H1 (cell line): ENCODE data around the gene CLIP4. TPM values are rescaled to one million over a fixed set of nuclear protein-coding genes. Genes with fewer than 3 reads are reported as not detected.

Source experiments
- CTCF ChIA-PET: fragments of 300-600 bp; sonication (Branson Sonifier 250); formaldehyde crosslinking; loops from one replicate; lab custom pipeline; 2021; ENCODE audit not compliant: partially characterized antibody; lab: Charles Lee
- POLR2A ChIA-PET: fragments of 300-600 bp; sonication (Branson Sonifier 250); formaldehyde crosslinking; loops from one replicate; lab custom pipeline; 2021; ENCODE audit warnings: inconsistent platforms; ENCODE audit not compliant: partially characterized antibody; lab: Charles Lee
- DNase-seq, 2 experiments: peaks; one replicate each; pipeline versions ENCODE4 v3.0.0 to v3.0.0-alpha.2; 2010 to 2022; ENCODE audit warnings: low spot score in 2 of 2, low read depth in 1 of 2, mixed read lengths in 1 of 2
- FAIRE-seq: peaks from 2 replicates; lab custom pipeline; 2011; peaks lifted over from hg19 to GRCh38; lab: Jason Lieb, UNC
- H2AFZ ChIP-seq: 2 replicates; pipeline ENCODE4 v1.8.1; 2012; ENCODE audit warnings: low read length, inconsistent platforms
- H2AK5ac ChIP-seq: 2 replicates; pipeline ENCODE4 v1.6.1; 2013; ENCODE audit warnings: low read depth, low read length
- H2BK120ac ChIP-seq: replicated peaks from 2 replicates; pipeline ENCODE3; 2013; ENCODE audit warnings: low read depth, low read length, inconsistent platforms
- H2BK12ac ChIP-seq: 2 replicates; pipeline ENCODE4 v1.6.1; 2013; ENCODE audit warnings: low read depth, low read length
- H2BK15ac ChIP-seq: 2 replicates; pipeline ENCODE4 v1.6.1; 2013; ENCODE audit warnings: low read length
- H2BK20ac ChIP-seq: 2 replicates; pipeline ENCODE4 v1.6.1; 2013; ENCODE audit warnings: low read length
- H2BK5ac ChIP-seq: 2 replicates; pipeline ENCODE4 v1.6.1; 2013; ENCODE audit warnings: low read depth, low read length
- H3K14ac ChIP-seq: 2 replicates; pipeline ENCODE4 v1.6.1; 2013; ENCODE audit warnings: inconsistent platforms; ENCODE audit not compliant: insufficient read length
- H3K18ac ChIP-seq: 2 replicates; pipeline ENCODE4 v1.6.1; 2013; ENCODE audit warnings: low read length; ENCODE audit errors: extremely low read depth
- H3K23ac ChIP-seq: 2 replicates; pipeline ENCODE4 v1.6.1; 2013; ENCODE audit warnings: inconsistent platforms; ENCODE audit not compliant: insufficient read length
- H3K23me2 ChIP-seq: 2 replicates; pipeline ENCODE4 v1.6.1; 2013; ENCODE audit warnings: low read depth, low read length
- H3K27ac ChIP-seq: 2 replicates; pipeline ENCODE4 v1.6.1; 2011; ENCODE audit warnings: low read depth, low read length, inconsistent platforms
- H3K27me3 ChIP-seq, 4 experiments: replicated peaks in 1 of 4; 1 replicate in 1 of 4; 2 replicates in 3 of 4; pipeline versions ENCODE4 v1.6.1 to v1.8.1; 2011 to 2013; ENCODE audit warnings: low read length in 3 of 4, mild to moderate bottlenecking in 3 of 4, inconsistent platforms in 2 of 4, mixed read lengths in 2 of 4, moderate library complexity in 1 of 4; ENCODE audit not compliant: control insufficient read depth in 3 of 4, insufficient read depth in 3 of 4; ENCODE audit errors: extremely low read depth in 1 of 4
- H3K36me3 ChIP-seq, 4 experiments: 2 replicates each; pipeline versions ENCODE4 v1.6.1 to v1.8.1; 2011 to 2013; ENCODE audit warnings: mild to moderate bottlenecking in 4 of 4, low read length in 3 of 4, moderate library complexity in 2 of 4, control low read depth in 1 of 4, inconsistent platforms in 1 of 4; ENCODE audit not compliant: insufficient read depth in 4 of 4, control insufficient read depth in 2 of 4
- H3K4ac ChIP-seq: replicated peaks from 2 replicates; pipeline ENCODE3; 2013; ENCODE audit warnings: low read length, low read depth, mixed read lengths, inconsistent platforms; ENCODE audit not compliant: insufficient read length
- H3K4me1 ChIP-seq, 4 experiments: replicated peaks in 1 of 4; 1 replicate in 1 of 4; 2 replicates in 3 of 4; pipeline versions ENCODE4 v1.6.1 to v1.8.1; 2011 to 2013; ENCODE audit warnings: low read length in 3 of 4, inconsistent platforms in 2 of 4, mixed read lengths in 1 of 4; ENCODE audit not compliant: insufficient read depth in 4 of 4, control insufficient read depth in 3 of 4
- H3K4me2 ChIP-seq, 2 experiments: 2 replicates each; pipeline versions ENCODE4 v1.6.1 to v1.8.1; 2011 to 2013; ENCODE audit warnings: low read depth in 2 of 2, low read length in 2 of 2, control low read depth in 1 of 2, inconsistent platforms in 1 of 2, mild to moderate bottlenecking in 1 of 2; ENCODE audit not compliant: insufficient read depth in 1 of 2
- H3K4me3 ChIP-seq, 4 experiments: fragments of 200-600, 300-600 bp in 1 of 4; sonication (generic), shearing (Covaris generic), sonication (Bioruptor Twin) in 1 of 4; 2 replicates each; pipeline versions ENCODE4 v1.5.1 to v1.8.1; 2011 to 2016; ENCODE audit warnings: low read length in 4 of 4, low read depth in 3 of 4, control low read depth in 2 of 4, inconsistent platforms in 2 of 4, mild to moderate bottlenecking in 2 of 4, mixed read lengths in 1 of 4, moderate library complexity in 1 of 4; ENCODE audit not compliant: insufficient read depth in 2 of 4; ENCODE audit errors: extremely low read depth in 1 of 4
- H3K56ac ChIP-seq: replicated peaks from 2 replicates; pipeline ENCODE3; 2013; ENCODE audit warnings: low read depth, mild to moderate bottlenecking, mixed read lengths, low read length, inconsistent platforms; ENCODE audit not compliant: insufficient read length
- H3K79me1 ChIP-seq: 2 replicates; pipeline ENCODE4 v1.6.1; 2013; ENCODE audit warnings: low read depth, low read length, control low read depth
- H3K79me2 ChIP-seq, 2 experiments: 2 replicates each; pipeline versions ENCODE4 v1.6.1 to v1.8.1; 2012 to 2013; ENCODE audit warnings: low read length in 2 of 2, mild to moderate bottlenecking in 2 of 2, inconsistent platforms in 1 of 2; ENCODE audit not compliant: insufficient read depth in 2 of 2, control insufficient read depth in 1 of 2
- H3K9ac ChIP-seq, 4 experiments: replicated peaks in 1 of 4; 1 replicate in 1 of 4; 2 replicates in 3 of 4; pipeline versions ENCODE4 v1.6.1 to v1.8.1; 2011 to 2013; ENCODE audit warnings: low read depth in 3 of 4, low read length in 3 of 4, control low read depth in 2 of 4, mild to moderate bottlenecking in 2 of 4, moderate library complexity in 2 of 4, inconsistent platforms in 1 of 4; ENCODE audit errors: extremely low read depth in 1 of 4
- H3K9me3 ChIP-seq, 2 experiments: 2 replicates each; pipeline versions ENCODE4 v1.6.1 to v1.8.1; 2012 to 2013; ENCODE audit warnings: mild to moderate bottlenecking in 2 of 2, moderate library complexity in 2 of 2, control low read depth in 1 of 2, inconsistent platforms in 1 of 2, low read depth in 1 of 2, low read length in 1 of 2, mixed read lengths in 1 of 2; ENCODE audit not compliant: insufficient read depth in 2 of 2
- H4K20me1 ChIP-seq, 2 experiments: replicated peaks in 1 of 2; 2 replicates each; pipeline versions ENCODE3 to v1.8.1; 2011 to 2013; ENCODE audit warnings: inconsistent platforms in 2 of 2, low read length in 2 of 2, mild to moderate bottlenecking in 1 of 2; ENCODE audit not compliant: insufficient read depth in 2 of 2, control insufficient read depth in 1 of 2
- H4K5ac ChIP-seq: 2 replicates; pipeline ENCODE4 v1.6.1; 2013; ENCODE audit warnings: low read length, low read depth, mixed read lengths, inconsistent platforms; ENCODE audit not compliant: insufficient read length
- H4K8ac ChIP-seq: 2 replicates; pipeline ENCODE4 v1.8.0; 2013; ENCODE audit warnings: mild to moderate bottlenecking, moderate library complexity, low read length, inconsistent platforms; ENCODE audit not compliant: insufficient read depth; ENCODE audit errors: extremely low read depth
- H4K91ac ChIP-seq: replicated peaks from 2 replicates; pipeline ENCODE3; 2013; ENCODE audit warnings: low read length, mixed read lengths, inconsistent platforms; ENCODE audit not compliant: insufficient read length
- BCL11A ChIP-seq, 2 experiments: IDR thresholded peaks; one replicate each; pipeline ENCODE4 v1.6.1; 2011; ENCODE audit warnings: low read depth in 2 of 2, low read length in 2 of 2, mild to moderate bottlenecking in 2 of 2
- CHD2 ChIP-seq: IDR thresholded peaks from 2 replicates; pipeline ENCODE4 v1.6.1; 2012; ENCODE audit warnings: low read length, improper control_type of control experiment
- CTBP2 ChIP-seq: IDR thresholded peaks from 2 replicates; pipeline ENCODE4 v1.7.0; 2011; ENCODE audit warnings: borderline replicate concordance, mild to moderate bottlenecking, moderate library complexity, mixed read lengths, low read length; ENCODE audit not compliant: insufficient read depth, insufficient read length
- NANOG ChIP-seq: IDR thresholded peaks from 2 replicates; pipeline ENCODE4 v1.6.1; 2011; ENCODE audit warnings: low read length, low read depth, mild to moderate bottlenecking, inconsistent platforms; ENCODE audit not compliant: insufficient read depth, poor library complexity, severe bottlenecking
- POLR2A ChIP-seq, 2 experiments: IDR thresholded peaks; 1 replicate in 1 of 2; 2 replicates in 1 of 2; pipeline ENCODE4 v1.6.1; 2011; ENCODE audit warnings: low read depth in 2 of 2, low read length in 2 of 2, mild to moderate bottlenecking in 2 of 2; ENCODE audit errors: control extremely low read depth in 1 of 2
- SIRT6 ChIP-seq: IDR thresholded peaks from one replicate; pipeline ENCODE4 v1.7.1; 2012; ENCODE audit warnings: low read length, inconsistent platforms
- WGBS, 2 experiments: shearing (Covaris generic) in 1 of 2; methylation state at CpG; one replicate each; pipeline versions ENCODE4 v1.1.6 to v1.1.7; 2013 to 2015; ENCODE audit warnings: low lambda C conversion rate in 2 of 2, mixed read lengths in 2 of 2, inconsistent platforms in 1 of 2, low coverage in 1 of 2, missing lambda C conversion rate in 1 of 2; ENCODE audit not compliant: insufficient replicate concordance in 2 of 2, insufficient coverage in 1 of 2, insufficient read length in 1 of 2; ENCODE audit errors: extremely low coverage in 1 of 2, missing lambda C conversion rate in 1 of 2; 5-methylcytosine and 5-hydroxymethylcytosine counted together
- polyA plus RNA-seq, 7 experiments: library from polyadenylated mRNA; depleted of rRNA in 3 of 7; stranded (reverse) in 5 of 7; unstranded in 2 of 7; fragments of >200 nt in 5 of 7; fragments of 200-250 nt in 2 of 7; gene quantifications; 1 replicate in 5 of 7; 2 replicates in 1 of 7; 4 replicates in 1 of 7; pipeline versions ENCODE4 v1.2.1 to v1.2.3, GENCODE V29; 2011 to 2013; ENCODE audit warnings: missing spikeins in 2 of 7, mixed read lengths in 2 of 7
- total RNA-seq: library from RNA; stranded (reverse); fragmentation: NEBNext Ultra II Directional; extraction: Animal tissue kit (Norgen Biotek cat#: 25700); gene quantifications from 2 replicates; pipeline ENCODE4 v1.2.1, GENCODE V29; 2021

The CLIP4 gene
- total and polyA plus RNA-seq, 2 of the 8 experiments (the other 6 are each of a cell fraction or from before 2014, with no cell fraction given): 0.08 to 0.09 TPM

DNA sequence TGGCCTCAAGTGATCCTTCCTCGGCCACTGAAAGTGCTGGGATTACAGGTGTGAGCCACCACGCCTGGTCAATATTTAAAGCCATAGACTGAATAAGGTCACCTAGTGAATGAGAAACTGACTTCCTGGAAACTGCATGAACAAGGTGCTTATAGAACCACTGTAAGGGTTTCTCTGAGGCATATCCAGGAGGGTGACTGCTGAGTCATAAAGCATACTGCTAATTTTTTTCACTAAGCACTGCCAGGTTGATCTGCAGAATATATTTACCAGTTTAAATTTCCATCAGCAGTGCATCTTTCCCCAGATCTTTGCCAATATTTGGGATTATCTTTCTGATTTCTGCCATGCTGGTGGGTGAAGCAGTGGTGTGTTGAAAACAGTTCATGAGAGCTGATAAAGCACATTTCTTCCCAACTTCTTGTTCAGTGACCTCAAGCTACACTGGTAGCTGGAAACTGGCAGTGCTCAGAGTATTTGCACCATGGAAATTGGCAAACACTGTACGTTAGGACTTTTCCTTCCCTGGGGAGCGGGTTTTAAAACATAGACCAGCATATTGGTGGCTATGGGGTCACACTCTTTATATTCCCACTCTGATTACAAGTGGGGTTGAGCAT is 4.2 kb upstream of the CLIP4 start:
- Histone ChIP-seq H4K91ac (no peak overlapping the region), H3K23ac (no peak overlapping the region), H2AFZ (no peak overlapping the region), H2BK5ac (no peak overlapping the region), H3K9ac (no peak overlapping the region), H2BK20ac (no peak overlapping the region), H3K79me2 (no peaks in the 10 kb centered on the region), H2BK15ac (no peak overlapping the region), H3K4me1 (peaks cover 0 to 1% (median 0%) of the 10 kb centered on the region in 4 experiments; a peak in 1 of 7 replicates), H4K5ac (no peak overlapping the region), H3K27me3 (peaks cover 24 to 34% (median 30%) of the 10 kb centered on the region in 4 experiments), H3K27ac (no peak overlapping the region), H2BK12ac (no peak overlapping the region), H3K36me3 (no peaks in the 10 kb centered on the region; a peak in 1 of 8 replicates), H4K20me1 (peaks cover 0 to 2% of the 10 kb centered on the region in 2 experiments), H3K18ac (no peak overlapping the region), H3K4me2 (no peak overlapping the region), H3K9me3 (no peaks in the 10 kb centered on the region), H3K4ac (no peak overlapping the region), H3K14ac (no peak overlapping the region), H3K23me2 (peaks cover 4% of the 10 kb centered on the region; the same call in 1 of the 2 replicates), H3K4me3 (no peak overlapping the region), H2AK5ac (no peak overlapping the region), H2BK120ac (no peak overlapping the region), H3K79me1 (no peaks in the 10 kb centered on the region), H4K8ac (no peak overlapping the region), H3K56ac (no peak overlapping the region)
- DNase-seq (no peak), FAIRE-seq (no peak)
- TF ChIP-seq POLR2A (IDR thresholded peaks at IDR 0.05; ENCODE audit: control extremely low read depth in 1 of 2, low read depth in 2 of 2, low read length in 2 of 2): no peak
- no peak for TF ChIP-seq NANOG
- TF ChIP-seq CHD2: no peak
- TF ChIP-seq SIRT6: no peak
- TF ChIP-seq CTBP2: no peak
- no peak for TF ChIP-seq BCL11A (IDR thresholded peaks at IDR 0.05; ENCODE audit: low read depth in 2 of 2, low read length in 2 of 2)
- 87% methylated on average over 4 of the region's 4 CpGs; no CpG with 5 or more reads in 1 of the 2 experiments for WGBS, 2 experiments
- ChIA-PET CTCF (no interaction called here), POLR2A (no interaction called here)
